Activated T-cell treated with anti-CD3 and anti-CD28 coated beads, Interleukin-2, amount 50 U/mL, for 4 hours (primary cell): ENCODE results near the gene KLHL14. TPM values are rescaled to one million over a fixed set of nuclear protein-coding genes. Genes with fewer than 3 reads are reported as not detected.

Experiments
- ATAC-seq, 2 donors: fragments of 200-7000 bp; cut with Tn5 transposase; one replicate each; pipeline ENCODE4 v1.10.0; 2021
- DNase-seq: peaks from one replicate; pipeline ENCODE4 v3.0.0-alpha.2; 2020
- H3K27me3 Mint-ChIP-seq: one replicate; pipeline ENCODE4 v1.8.0; 2021; ENCODE audit warnings: low read depth, mixed read lengths
- H3K36me3 Mint-ChIP-seq: one replicate; pipeline ENCODE4 v1.8.0; 2022; ENCODE audit warnings: mixed read lengths; ENCODE audit not compliant: insufficient read depth
- H3K4me1 Mint-ChIP-seq: one replicate; pipeline ENCODE4 v1.8.0; 2021; ENCODE audit warnings: low read depth, mixed read lengths
- H3K4me3 Mint-ChIP-seq: one replicate; pipeline ENCODE4 v1.8.0; 2021; ENCODE audit warnings: mild to moderate bottlenecking, moderate library complexity, mixed read lengths
- H3K9me3 Mint-ChIP-seq: one replicate; pipeline ENCODE4 v1.8.0; 2021; ENCODE audit warnings: mixed read lengths
- total RNA-seq, 3 donors: library from RNA; stranded (reverse); gene quantifications; one replicate each; pipeline ENCODE4 v1.2.1, GENCODE V29; 2021

The KLHL14 gene
- total RNA-seq, 3 donors from 2014 or later, result not detected

- Mint-ChIP-seq H3K4me3 (no peak overlapping the region), H3K27me3 (no peaks in the 10 kb centered on the region), H3K4me1 (no peaks in the 10 kb centered on the region), H3K36me3 (no peaks in the 10 kb centered on the region), H3K9me3 (no peaks in the 10 kb centered on the region)
- DNase-seq, result no peak
- ATAC-seq, result no peak
These were observed 58.2 kb downstream of the KLHL14 start for GRCh38 chr18:32714571-32715148.

DNA sequence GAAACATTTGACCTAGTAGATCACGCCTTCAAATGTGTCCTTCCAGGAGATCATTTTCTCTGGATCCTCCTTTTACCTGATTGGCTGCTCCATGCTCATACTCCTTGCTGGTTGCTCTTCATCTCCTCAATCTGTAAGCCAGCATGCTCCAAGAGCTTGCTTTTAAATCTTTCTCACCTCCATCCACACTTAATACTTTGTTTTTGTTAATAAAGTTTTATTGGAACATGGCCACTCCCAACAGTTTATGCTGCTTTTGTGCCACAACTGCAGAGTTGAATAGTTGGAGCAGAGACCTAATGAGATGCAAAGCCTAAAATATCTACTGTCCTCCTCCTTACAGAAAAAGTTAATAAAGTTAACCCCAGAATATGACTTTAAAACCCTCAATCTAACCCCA is 60.0 kb downstream of the KLHL14 start:
- Mint-ChIP-seq H3K9me3 (no peaks in the 10 kb centered on the region), H3K4me1 (no peaks in the 10 kb centered on the region), H3K27me3 (no peaks in the 10 kb centered on the region), H3K36me3 (no peaks in the 10 kb centered on the region), H3K4me3 (no peak overlapping the region)
- ATAC-seq (no peak), DNase-seq (no peak)

- DNase-seq (no peak), ATAC-seq (no peak)
- Mint-ChIP-seq H3K4me1 (no peaks in the 10 kb centered on the region), H3K36me3 (no peaks in the 10 kb centered on the region), H3K9me3 (no peaks in the 10 kb centered on the region), H3K4me3 (no peak overlapping the region), H3K27me3 (no peaks in the 10 kb centered on the region)
These were observed 61.0 kb downstream of the KLHL14 start for GRCh38 chr18:32711862-32712261.

GRCh38 chr18:32707586-32707985 is 65.2 kb downstream of the KLHL14 start:
- no peaks in the 10 kb centered on the region for H3K36me3 Mint-ChIP-seq
- no peak for DNase-seq
- H3K27me3 Mint-ChIP-seq, result no peaks in the 10 kb centered on the region

GRCh38 chr18:32707147-32707546 is 65.7 kb downstream of the KLHL14 start:
- DNase-seq (no peak), ATAC-seq (no peak)
- Mint-ChIP-seq H3K27me3 (no peaks in the 10 kb centered on the region), H3K9me3 (no peaks in the 10 kb centered on the region), H3K4me1 (no peaks in the 10 kb centered on the region), H3K4me3 (no peak overlapping the region), H3K36me3 (no peaks in the 10 kb centered on the region)

More at GRCh38 chr18:32707586-32707985, 65.2 kb downstream of the KLHL14 start:
- no peaks in the 10 kb centered on the region for H3K9me3 Mint-ChIP-seq
- H3K4me3 Mint-ChIP-seq, result no peak overlapping the region
- no peak for ATAC-seq
- no peaks in the 10 kb centered on the region for H3K4me1 Mint-ChIP-seq

DNA sequence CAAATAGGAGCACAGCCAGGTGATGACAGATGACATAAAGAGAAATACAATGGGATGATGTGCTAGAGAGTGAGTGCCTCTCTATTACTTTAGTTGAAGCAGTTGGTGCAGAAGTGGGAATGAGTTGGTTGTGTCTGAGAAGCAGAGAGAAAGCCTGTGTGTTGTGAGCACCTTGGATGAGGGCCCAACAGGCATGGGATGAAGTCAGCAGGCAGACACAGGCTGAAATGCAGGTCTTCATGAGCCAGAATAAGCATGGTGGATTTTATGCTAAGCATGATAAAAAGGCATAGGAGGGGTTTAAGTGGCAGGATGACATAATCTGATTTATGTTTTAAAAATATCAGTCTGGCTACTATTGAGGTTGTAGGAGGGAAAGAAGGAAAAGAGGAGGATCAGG is 71.5 kb downstream of the KLHL14 start:
- no peaks in the 10 kb centered on the region for H3K4me1 Mint-ChIP-seq
- no peak overlapping the region for H3K4me3 Mint-ChIP-seq
- no peaks in the 10 kb centered on the region for H3K27me3 Mint-ChIP-seq
- H3K36me3 Mint-ChIP-seq, result no peaks in the 10 kb centered on the region
- no peak for ATAC-seq
- no peak for DNase-seq
- no peaks in the 10 kb centered on the region for H3K9me3 Mint-ChIP-seq

DNA sequence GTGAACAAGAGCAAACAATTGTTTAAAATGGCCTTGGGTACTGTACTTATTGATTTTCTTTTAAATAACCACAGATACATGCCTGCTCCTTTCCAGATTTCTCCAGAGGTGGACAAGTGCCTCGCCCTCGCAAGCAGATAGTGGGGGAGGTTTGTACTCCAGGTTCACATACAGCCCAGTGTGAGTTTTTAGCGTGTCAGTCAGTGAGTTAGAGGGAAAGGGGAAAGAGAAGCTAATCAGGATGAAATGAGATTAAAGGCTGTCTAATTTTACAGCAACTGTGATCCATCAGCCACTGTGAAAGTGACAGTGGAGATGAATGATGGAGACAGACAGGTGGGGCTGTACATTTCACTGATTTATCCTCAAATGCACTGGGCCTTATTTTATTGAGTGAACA is 74.7 kb downstream of the KLHL14 start:
- Mint-ChIP-seq H3K27me3 (no peaks in the 10 kb centered on the region), H3K4me3 (no peak overlapping the region), H3K36me3 (no peaks in the 10 kb centered on the region), H3K4me1 (no peaks in the 10 kb centered on the region), H3K9me3 (no peaks in the 10 kb centered on the region)
- no peak for ATAC-seq
- DNase-seq, result no peak

GRCh38 chr18:32696376-32696775 is 76.4 kb downstream of the KLHL14 start:
- DNase-seq, result no peak
- H3K27me3 Mint-ChIP-seq, result no peaks in the 10 kb centered on the region
- ATAC-seq, result no peak
- no peak overlapping the region for H3K4me3 Mint-ChIP-seq
- H3K4me1 Mint-ChIP-seq, result no peaks in the 10 kb centered on the region
- no peaks in the 10 kb centered on the region for H3K36me3 Mint-ChIP-seq
- H3K9me3 Mint-ChIP-seq, result no peaks in the 10 kb centered on the region

- Mint-ChIP-seq H3K4me1 (no peaks in the 10 kb centered on the region), H3K4me3 (no peak overlapping the region), H3K9me3 (no peaks in the 10 kb centered on the region), H3K27me3 (no peaks in the 10 kb centered on the region), H3K36me3 (no peaks in the 10 kb centered on the region)
- ATAC-seq (no peak), DNase-seq (no peak)
These were observed 77.3 kb downstream of the KLHL14 start for GRCh38 chr18:32695534-32695933.

- no peaks in the 10 kb centered on the region for H3K36me3 Mint-ChIP-seq
- H3K27me3 Mint-ChIP-seq, result no peaks in the 10 kb centered on the region
- no peaks in the 10 kb centered on the region for H3K4me1 Mint-ChIP-seq
- H3K4me3 Mint-ChIP-seq, result no peak overlapping the region
- ATAC-seq, result no peak
- no peaks in the 10 kb centered on the region for H3K9me3 Mint-ChIP-seq
- DNase-seq, result no peak
These were observed 84.0 kb downstream of the KLHL14 start for GRCh38 chr18:32688821-32689220.

DNA sequence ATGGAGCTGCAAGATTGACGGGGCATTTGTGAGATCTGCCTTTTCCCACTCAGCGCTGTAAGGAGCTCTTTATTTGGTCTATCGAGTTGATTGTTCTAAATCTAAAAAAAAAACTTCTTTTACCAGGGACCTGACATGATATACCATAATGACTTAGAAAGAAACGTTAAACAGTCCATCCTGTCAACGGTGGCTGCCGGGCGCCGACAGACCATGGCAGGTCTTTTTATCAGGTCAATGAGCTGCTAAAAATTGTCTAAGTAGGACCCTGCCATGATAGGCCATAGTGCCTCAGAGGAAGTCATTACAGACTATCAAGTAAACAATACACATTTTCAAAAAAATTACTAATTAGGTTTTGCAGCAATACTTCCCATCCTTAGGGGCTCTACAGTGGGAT is 87.9 kb downstream of the KLHL14 start:
- DNase-seq (no peak), ATAC-seq (no peak)
- H3K4me3 Mint-ChIP-seq, result no peak overlapping the region
- no peaks in the 10 kb centered on the region for H3K4me1 Mint-ChIP-seq
- H3K27me3 Mint-ChIP-seq, result no peaks in the 10 kb centered on the region
- no peaks in the 10 kb centered on the region for H3K9me3 Mint-ChIP-seq
- H3K36me3 Mint-ChIP-seq, result no peaks in the 10 kb centered on the region

- DNase-seq (no peak), ATAC-seq (no peak)
- Mint-ChIP-seq H3K36me3 (no peaks in the 10 kb centered on the region), H3K27me3 (no peaks in the 10 kb centered on the region), H3K9me3 (no peaks in the 10 kb centered on the region), H3K4me3 (no peak overlapping the region), H3K4me1 (no peaks in the 10 kb centered on the region)
These were observed 88.7 kb downstream of the KLHL14 start for GRCh38 chr18:32684096-32684495.

DNA sequence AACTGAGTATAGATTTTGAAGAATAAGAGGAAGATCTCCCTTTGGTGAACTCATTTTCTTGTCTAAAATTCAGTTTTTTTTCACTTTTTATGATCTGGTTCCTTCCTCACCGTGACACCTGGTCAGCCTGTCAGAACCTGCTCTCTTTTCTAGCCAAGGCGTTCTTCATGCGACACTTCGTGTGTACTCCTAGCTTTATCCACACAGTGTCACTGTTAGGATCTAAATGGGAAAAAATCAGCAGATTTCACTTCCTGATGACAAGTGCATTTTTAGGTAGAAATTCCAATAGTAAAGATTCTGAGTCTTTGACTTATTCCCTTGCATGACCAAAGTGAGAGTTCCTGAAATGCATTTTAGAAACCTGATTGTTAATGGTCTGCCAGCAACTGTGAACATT is 89.8 kb downstream of the KLHL14 start:
- Mint-ChIP-seq H3K9me3 (no peaks in the 10 kb centered on the region), H3K4me1 (no peaks in the 10 kb centered on the region), H3K36me3 (no peaks in the 10 kb centered on the region), H3K27me3 (no peaks in the 10 kb centered on the region), H3K4me3 (no peak overlapping the region)
- no peak for DNase-seq
- no peak for ATAC-seq

- Mint-ChIP-seq H3K4me3 (no peak overlapping the region), H3K36me3 (no peaks in the 10 kb centered on the region), H3K27me3 (peaks cover 5% of the 10 kb centered on the region), H3K9me3 (no peaks in the 10 kb centered on the region), H3K4me1 (no peaks in the 10 kb centered on the region)
- ATAC-seq (no peak), DNase-seq (no peak)
These were observed 95.2 kb downstream of the KLHL14 start for GRCh38 chr18:32677578-32677977.

GRCh38 chr18:32674491-32674890 is 98.3 kb downstream of the KLHL14 start:
- Mint-ChIP-seq H3K27me3 (peaks cover 5% of the 10 kb centered on the region), H3K4me1 (no peaks in the 10 kb centered on the region), H3K4me3 (no peak overlapping the region), H3K36me3 (no peaks in the 10 kb centered on the region), H3K9me3 (no peaks in the 10 kb centered on the region)
- no peak for DNase-seq
- ATAC-seq, result no peak

GRCh38 chr18:32672398-32672797 is 100.4 kb downstream of the KLHL14 start:
- DNase-seq (no peak), ATAC-seq (no peak)
- Mint-ChIP-seq H3K27me3 (peaks cover 5% of the 10 kb centered on the region), H3K9me3 (no peaks in the 10 kb centered on the region), H3K36me3 (no peaks in the 10 kb centered on the region), H3K4me3 (no peak overlapping the region), H3K4me1 (no peaks in the 10 kb centered on the region)
